ENCODE results near the gene CLEC20A.

CLEC20A gene

GRCh38 chr1:178483251-178483957 is 13.4 kb downstream of the CLEC20A start:
- TF ChIP-seq SIN3A (IDR thresholded peaks at IDR 0.05; ENCODE audit: borderline replicate concordance, insufficient read depth, low read length) (no peak), FOXP2 (optimal IDR thresholded peaks at IDR 0.05; ENCODE audit: borderline replicate concordance, extremely low read depth, extremely low read length, insufficient read depth) (no peak), POLR2AphosphoS5 (IDR thresholded peaks at IDR 0.05; ENCODE audit: low read depth, low read length) (no peak)

GRCh38 chr1:178477841-178478240 is 18.9 kb downstream of the CLEC20A start:
- no peak for TF ChIP-seq POLR2AphosphoS5 (IDR thresholded peaks at IDR 0.05; ENCODE audit: low read depth, low read length)
- TF ChIP-seq, protein P1, sequence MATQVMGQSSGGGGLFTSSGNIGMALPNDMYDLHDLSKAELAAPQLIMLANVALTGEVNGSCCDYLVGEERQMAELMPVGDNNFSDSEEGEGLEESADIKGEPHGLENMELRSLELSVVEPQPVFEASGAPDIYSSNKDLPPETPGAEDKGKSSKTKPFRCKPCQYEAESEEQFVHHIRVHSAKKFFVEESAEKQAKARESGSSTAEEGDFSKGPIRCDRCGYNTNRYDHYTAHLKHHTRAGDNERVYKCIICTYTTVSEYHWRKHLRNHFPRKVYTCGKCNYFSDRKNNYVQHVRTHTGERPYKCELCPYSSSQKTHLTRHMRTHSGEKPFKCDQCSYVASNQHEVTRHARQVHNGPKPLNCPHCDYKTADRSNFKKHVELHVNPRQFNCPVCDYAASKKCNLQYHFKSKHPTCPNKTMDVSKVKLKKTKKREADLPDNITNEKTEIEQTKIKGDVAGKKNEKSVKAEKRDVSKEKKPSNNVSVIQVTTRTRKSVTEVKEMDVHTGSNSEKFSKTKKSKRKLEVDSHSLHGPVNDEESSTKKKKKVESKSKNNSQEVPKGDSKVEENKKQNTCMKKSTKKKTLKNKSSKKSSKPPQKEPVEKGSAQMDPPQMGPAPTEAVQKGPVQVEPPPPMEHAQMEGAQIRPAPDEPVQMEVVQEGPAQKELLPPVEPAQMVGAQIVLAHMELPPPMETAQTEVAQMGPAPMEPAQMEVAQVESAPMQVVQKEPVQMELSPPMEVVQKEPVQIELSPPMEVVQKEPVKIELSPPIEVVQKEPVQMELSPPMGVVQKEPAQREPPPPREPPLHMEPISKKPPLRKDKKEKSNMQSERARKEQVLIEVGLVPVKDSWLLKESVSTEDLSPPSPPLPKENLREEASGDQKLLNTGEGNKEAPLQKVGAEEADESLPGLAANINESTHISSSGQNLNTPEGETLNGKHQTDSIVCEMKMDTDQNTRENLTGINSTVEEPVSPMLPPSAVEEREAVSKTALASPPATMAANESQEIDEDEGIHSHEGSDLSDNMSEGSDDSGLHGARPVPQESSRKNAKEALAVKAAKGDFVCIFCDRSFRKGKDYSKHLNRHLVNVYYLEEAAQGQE (IDR thresholded peaks at IDR 0.05; ENCODE audit: insufficient read depth in 1 of 2, low read depth in 2 of 2, low read length in 2 of 2), result no peak
- TF ChIP-seq FOXP2 (optimal IDR thresholded peaks at IDR 0.05; ENCODE audit: borderline replicate concordance, extremely low read depth, extremely low read length, insufficient read depth), result no peak
- TF ChIP-seq TAF1 (IDR thresholded peaks at IDR 0.05; ENCODE audit: borderline replicate concordance, insufficient read depth, low read length), result no peak
- no peak for TF ChIP-seq SIN3A (IDR thresholded peaks at IDR 0.05; ENCODE audit: borderline replicate concordance, insufficient read depth, low read length)

DNA sequence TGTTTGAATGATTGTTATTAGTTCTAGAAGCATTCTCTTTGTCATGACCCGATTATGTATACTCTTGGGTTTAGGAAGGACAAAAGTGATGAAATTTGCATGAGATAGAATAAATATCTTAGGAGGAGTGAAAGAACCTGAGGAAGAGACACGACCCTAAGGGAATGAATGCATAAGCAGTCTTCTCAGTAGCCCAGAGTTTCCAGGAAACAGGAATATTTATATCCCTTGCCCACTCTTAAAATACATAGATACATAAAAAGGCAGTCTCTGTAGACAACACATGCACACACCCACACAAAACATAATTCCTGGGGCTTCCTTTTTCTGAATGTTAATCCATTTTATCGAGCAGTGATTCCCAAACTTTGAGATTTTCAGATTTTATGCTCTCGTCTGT is 19.4 kb downstream of the CLEC20A start:
- TF ChIP-seq POLR2AphosphoS5 (IDR thresholded peaks at IDR 0.05; ENCODE audit: low read depth, low read length), result no peak
- TF ChIP-seq, protein P1 (IDR thresholded peaks at IDR 0.05; ENCODE audit: insufficient read depth in 1 of 2, low read depth in 2 of 2, low read length in 2 of 2), result no peak
- TF ChIP-seq TAF1 (IDR thresholded peaks at IDR 0.05; ENCODE audit: borderline replicate concordance, insufficient read depth, low read length), result no peak
- TF ChIP-seq SIN3A (IDR thresholded peaks at IDR 0.05; ENCODE audit: borderline replicate concordance, insufficient read depth, low read length), result no peak
- TF ChIP-seq FOXP2 (optimal IDR thresholded peaks at IDR 0.05; ENCODE audit: borderline replicate concordance, extremely low read depth, extremely low read length, insufficient read depth), result no peak

- no peak for TF ChIP-seq POLR2AphosphoS5 (IDR thresholded peaks at IDR 0.05; ENCODE audit: low read depth, low read length)
These were observed 24.2 kb downstream of the CLEC20A start for GRCh38 chr1:178472531-178472930.

- TF ChIP-seq, protein P1 (IDR thresholded peaks at IDR 0.05; ENCODE audit: insufficient read depth in 1 of 2, low read depth in 2 of 2, low read length in 2 of 2), result no peak
- TF ChIP-seq FOXP2 (optimal IDR thresholded peaks at IDR 0.05; ENCODE audit: borderline replicate concordance, extremely low read depth, extremely low read length, insufficient read depth) (no peak), TAF1 (IDR thresholded peaks at IDR 0.05; ENCODE audit: borderline replicate concordance, insufficient read depth, low read length) (no peak), SIN3A (IDR thresholded peaks at IDR 0.05; ENCODE audit: borderline replicate concordance, insufficient read depth, low read length) (no peak), POLR2AphosphoS5 (IDR thresholded peaks at IDR 0.05; ENCODE audit: low read depth, low read length) (no peak)
These were observed 26.3 kb downstream of the CLEC20A start for GRCh38 chr1:178470411-178470960.

- TF ChIP-seq TAF1 (IDR thresholded peaks at IDR 0.05; ENCODE audit: borderline replicate concordance, insufficient read depth, low read length), result no peak
- no peak for TF ChIP-seq FOXP2 (optimal IDR thresholded peaks at IDR 0.05; ENCODE audit: borderline replicate concordance, extremely low read depth, extremely low read length, insufficient read depth)
- TF ChIP-seq POLR2AphosphoS5 (IDR thresholded peaks at IDR 0.05; ENCODE audit: low read depth, low read length), result no peak
- TF ChIP-seq, protein P1 (IDR thresholded peaks at IDR 0.05; ENCODE audit: insufficient read depth in 1 of 2, low read depth in 2 of 2, low read length in 2 of 2), result no peak
- TF ChIP-seq SIN3A (IDR thresholded peaks at IDR 0.05; ENCODE audit: borderline replicate concordance, insufficient read depth, low read length), result no peak
These were observed 28.9 kb downstream of the CLEC20A start for GRCh38 chr1:178467837-178468236.

Measured in PFSK-1 (cell line).